ENCODE data around the gene DDAH1. TPM values are rescaled to one million over a fixed set of nuclear protein-coding genes. Genes with fewer than 3 reads are reported as not detected.

DDAH1 gene
- total RNA-seq, 1 donor from 2014 or later, result 5.4 TPM

- no peaks in the 10 kb centered on the region for H3K36me3 Mint-ChIP-seq (ENCODE audit: unreplicated experiment)
- peaks cover 6% of the 10 kb centered on the region for H3K4me1 Mint-ChIP-seq (ENCODE audit: low read depth, unreplicated experiment)
- no peaks in the 10 kb centered on the region for H3K27me3 Mint-ChIP-seq (ENCODE audit: unreplicated experiment)
- no peak for DNase-seq
- no peak overlapping the region for H3K27ac Mint-ChIP-seq (ENCODE audit: unreplicated experiment)
- TF ChIP-seq CTCF (IDR thresholded peaks at IDR 0.05; ENCODE audit: partially characterized antibody, unreplicated experiment), result no peak
- H3K9me3 Mint-ChIP-seq (ENCODE audit: unreplicated experiment), result no peaks in the 10 kb centered on the region
- no peak overlapping the region for H3K4me3 Mint-ChIP-seq (ENCODE audit: unreplicated experiment)
Measured at GRCh38 chr1:85366391-85367170, 98.4 kb downstream of the DDAH1 start.

- no peak for DNase-seq
- Mint-ChIP-seq H3K9me3 (ENCODE audit: unreplicated experiment) (no peaks in the 10 kb centered on the region), H3K4me1 (ENCODE audit: low read depth, unreplicated experiment) (peaks cover 6% of the 10 kb centered on the region), H3K27me3 (ENCODE audit: unreplicated experiment) (no peaks in the 10 kb centered on the region), H3K36me3 (ENCODE audit: unreplicated experiment) (no peaks in the 10 kb centered on the region), H3K4me3 (ENCODE audit: unreplicated experiment) (no peak overlapping the region), H3K27ac (ENCODE audit: unreplicated experiment) (no peak overlapping the region)
- TF ChIP-seq CTCF (IDR thresholded peaks at IDR 0.05; ENCODE audit: partially characterized antibody, unreplicated experiment), result no peak
Measured at GRCh38 chr1:85365851-85366250, 99.1 kb downstream of the DDAH1 start.

- no peak overlapping the region for H3K27ac Mint-ChIP-seq (ENCODE audit: unreplicated experiment)
- H3K4me1 Mint-ChIP-seq (ENCODE audit: low read depth, unreplicated experiment), result peaks cover 6% of the 10 kb centered on the region
Measured at GRCh38 chr1:85363521-85363920, 101.4 kb downstream of the DDAH1 start.

GRCh38 chr1:85363092-85363491 lies 101.9 kb downstream of the DDAH1 start:
- no peaks in the 10 kb centered on the region for H3K9me3 Mint-ChIP-seq (ENCODE audit: unreplicated experiment)
- H3K36me3 Mint-ChIP-seq (ENCODE audit: unreplicated experiment), result no peaks in the 10 kb centered on the region
- TF ChIP-seq CTCF (IDR thresholded peaks at IDR 0.05; ENCODE audit: partially characterized antibody, unreplicated experiment), result no peak
- H3K27ac Mint-ChIP-seq (ENCODE audit: unreplicated experiment), result no peak overlapping the region
- H3K4me1 Mint-ChIP-seq (ENCODE audit: low read depth, unreplicated experiment), result peaks cover 6% of the 10 kb centered on the region
- no peaks in the 10 kb centered on the region for H3K27me3 Mint-ChIP-seq (ENCODE audit: unreplicated experiment)
- DNase-seq, result no peak
- no peak overlapping the region for H3K4me3 Mint-ChIP-seq (ENCODE audit: unreplicated experiment)

More at GRCh38 chr1:85363521-85363920, 101.4 kb downstream of the DDAH1 start:
- H3K4me3 Mint-ChIP-seq (ENCODE audit: unreplicated experiment), result no peak overlapping the region
- DNase-seq, result no peak
- no peak for TF ChIP-seq CTCF (IDR thresholded peaks at IDR 0.05; ENCODE audit: partially characterized antibody, unreplicated experiment)
- no peaks in the 10 kb centered on the region for H3K36me3 Mint-ChIP-seq (ENCODE audit: unreplicated experiment)
- no peaks in the 10 kb centered on the region for H3K9me3 Mint-ChIP-seq (ENCODE audit: unreplicated experiment)
- no peaks in the 10 kb centered on the region for H3K27me3 Mint-ChIP-seq (ENCODE audit: unreplicated experiment)

GRCh38 chr1:85361606-85362296 lies 103.2 kb downstream of the DDAH1 start:
- Mint-ChIP-seq H3K4me3 (ENCODE audit: unreplicated experiment) (no peak overlapping the region), H3K27me3 (ENCODE audit: unreplicated experiment) (no peaks in the 10 kb centered on the region), H3K4me1 (ENCODE audit: low read depth, unreplicated experiment) (peaks cover 7% of the 10 kb centered on the region), H3K27ac (ENCODE audit: unreplicated experiment) (no peak overlapping the region), H3K9me3 (ENCODE audit: unreplicated experiment) (no peaks in the 10 kb centered on the region), H3K36me3 (ENCODE audit: unreplicated experiment) (no peaks in the 10 kb centered on the region)
- no peak for TF ChIP-seq CTCF (IDR thresholded peaks at IDR 0.05; ENCODE audit: partially characterized antibody, unreplicated experiment)
- DNase-seq, result no peak
